GM12878 (cell line): Measurements from ENCODE around the gene MTRR. TPM values are rescaled to one million over a fixed set of nuclear protein-coding genes. Genes with fewer than 3 reads are reported as not detected.

ENCODE experiments used
- BCL11A ChIP-seq: IDR thresholded peaks from 2 replicates; pipeline ENCODE4 v1.6.1; 2011; ENCODE audit warnings: low read depth, low read length
- BHLHE40 ChIP-seq, 2 experiments: fragments of 450-650 bp in 1 of 2; IDR thresholded peaks; 2 replicates each; pipeline ENCODE4 v1.6.1; 2011 to 2017; ENCODE audit warnings: low read depth in 2 of 2, borderline replicate concordance in 1 of 2, improper control_type of control experiment in 1 of 2, low read length in 1 of 2, mild to moderate bottlenecking in 1 of 2
- CBFB ChIP-seq: IDR thresholded peaks from 2 replicates; pipeline ENCODE4 v1.6.1; 2016; ENCODE audit warnings: antibody characterized with exemption, low read depth
- CBX5 ChIP-seq: sonication (generic); IDR thresholded peaks from 2 replicates; pipeline ENCODE4 v1.6.1; 2016; ENCODE audit warnings: low read depth, moderate library complexity, mild to moderate bottlenecking, inconsistent platforms
- CEBPB ChIP-seq, 2 experiments: fragments of 150-350 bp in 1 of 2; IDR thresholded peaks; 2 replicates each; pipeline ENCODE4 v1.6.1; 2012 to 2014; ENCODE audit warnings: low read depth in 2 of 2, low read length in 2 of 2, borderline replicate concordance in 1 of 2, inconsistent platforms in 1 of 2
- CREB1 ChIP-seq: IDR thresholded peaks from 2 replicates; pipeline ENCODE4 v1.6.1; 2012; ENCODE audit warnings: low read depth, mild to moderate bottlenecking, inconsistent platforms
- EED ChIP-seq: sonication (generic); IDR thresholded peaks from 2 replicates; pipeline ENCODE4 v1.6.1; 2016; ENCODE audit warnings: antibody characterized with exemption, low read depth
- GABPA ChIP-seq: IDR thresholded peaks from 2 replicates; pipeline ENCODE4 v1.6.1; 2014; ENCODE audit warnings: antibody characterized with exemption, low read depth, mild to moderate bottlenecking, inconsistent platforms
- IKZF2 ChIP-seq, 2 experiments: fragments of 450-650 bp; IDR thresholded peaks; 2 replicates each; pipeline ENCODE4 v1.6.1; 2017; ENCODE audit warnings: mild to moderate bottlenecking in 2 of 2, moderate library complexity in 2 of 2
- IRF4 ChIP-seq: IDR thresholded peaks from 2 replicates; pipeline ENCODE4 v1.6.1; 2011; ENCODE audit warnings: low read depth, low read length
- JUND ChIP-seq: IDR thresholded peaks from 2 replicates; pipeline ENCODE4 v1.6.1; 2012; ENCODE audit warnings: low read depth, mild to moderate bottlenecking, low read length, improper control_type of control experiment, moderate library complexity
- MEF2A ChIP-seq: IDR thresholded peaks from 2 replicates; pipeline ENCODE4 v1.6.1; 2011; ENCODE audit warnings: low read depth, mild to moderate bottlenecking, low read length, moderate library complexity; ENCODE audit not compliant: insufficient read depth
- MTA3 ChIP-seq: IDR thresholded peaks from 2 replicates; pipeline ENCODE4 v1.6.1; 2012; ENCODE audit warnings: low read length, inconsistent platforms, borderline replicate concordance
- NFIC ChIP-seq: IDR thresholded peaks from 2 replicates; pipeline ENCODE4 v1.6.1; 2012; ENCODE audit warnings: low read depth, mild to moderate bottlenecking, inconsistent platforms, low read length, moderate library complexity
- NFXL1 ChIP-seq: fragments of 450-650 bp; IDR thresholded peaks from 2 replicates; pipeline ENCODE4 v1.6.1; 2017; ENCODE audit warnings: antibody characterized with exemption, mild to moderate bottlenecking, borderline replicate concordance
- NR2F1 ChIP-seq: fragments of 450-650 bp; conservative IDR thresholded peaks from 2 replicates; pipeline ENCODE4 v1.6.1; 2017; ENCODE audit warnings: mild to moderate bottlenecking
- PAX5 ChIP-seq: IDR thresholded peaks from 2 replicates; pipeline ENCODE4 v1.6.1; 2011; ENCODE audit warnings: low read depth, low read length, borderline replicate concordance
- PML ChIP-seq: IDR thresholded peaks from 2 replicates; pipeline ENCODE4 v1.6.1; 2012; ENCODE audit warnings: low read length, inconsistent platforms
- RELA ChIP-seq: fragments of 450-650 bp; IDR thresholded peaks from 2 replicates; pipeline ENCODE4 v1.8.0; 2014; ENCODE audit warnings: borderline replicate concordance; ENCODE audit not compliant: partially characterized antibody
- RUNX3 ChIP-seq: IDR thresholded peaks from 2 replicates; pipeline ENCODE4 v1.6.1; 2012; ENCODE audit warnings: low read length, inconsistent platforms
- polyA plus RNA-seq, 11 experiments: library from polyadenylated mRNA; depleted of rRNA in 4 of 11; unstranded in 6 of 11; stranded (reverse) in 5 of 11; fragments of >200 nt; fragmentation: Nextera tagmentation in 4 of 11; fragmentation: Illumina TruSeq in 1 of 11; extraction: Ambion mirVana in 4 of 11; extraction: Trizol in 1 of 11; gene quantifications; 1 replicate in 1 of 11; 2 replicates in 10 of 11; pipeline versions ENCODE4 v1.2.1 to v1.2.3, GENCODE V29; 2011 to 2016; ENCODE audit warnings: inconsistent platforms in 2 of 11, missing spikeins in 2 of 11, low read depth in 1 of 11
- total RNA-seq, 4 experiments: library from RNA; depleted of rRNA in 3 of 4; stranded (reverse); fragments of >200 nt in 3 of 4; fragmentation: Illumina TruSeq in 1 of 4; extraction: Trizol in 1 of 4; gene quantifications; 2 replicates each; pipeline versions ENCODE4 v1.2.1 to v1.2.3, GENCODE V29; 2013 to 2021
- TF ChIP-seq, protein P1 (sequence below): fragments of 150-350 bp; IDR thresholded peaks from 2 replicates; pipeline ENCODE4 v1.6.1; 2016; ENCODE audit warnings: low read depth, low read length
- TF ChIP-seq, protein P2 (sequence below): fragments of 450-650 bp; IDR thresholded peaks from 2 replicates; pipeline ENCODE4 v1.6.1; 2014; ENCODE audit warnings: mild to moderate bottlenecking
- TF ChIP-seq, protein P3 (sequence below): fragments of 450-650 bp; IDR thresholded peaks from 2 replicates; pipeline ENCODE4 v1.6.1; 2017; ENCODE audit warnings: mild to moderate bottlenecking
- TF ChIP-seq, protein P4 (sequence below): fragments of 450-650 bp; IDR thresholded peaks from 2 replicates; pipeline ENCODE4 v1.6.1; 2016; ENCODE audit warnings: mild to moderate bottlenecking

MTRR gene
- total and polyA plus RNA-seq, 10 of the 15 experiments (the other 5 are each of a cell fraction or from before 2014, with no cell fraction given) = 13.8 to 76.9 (median 38.0) TPM

DNA sequence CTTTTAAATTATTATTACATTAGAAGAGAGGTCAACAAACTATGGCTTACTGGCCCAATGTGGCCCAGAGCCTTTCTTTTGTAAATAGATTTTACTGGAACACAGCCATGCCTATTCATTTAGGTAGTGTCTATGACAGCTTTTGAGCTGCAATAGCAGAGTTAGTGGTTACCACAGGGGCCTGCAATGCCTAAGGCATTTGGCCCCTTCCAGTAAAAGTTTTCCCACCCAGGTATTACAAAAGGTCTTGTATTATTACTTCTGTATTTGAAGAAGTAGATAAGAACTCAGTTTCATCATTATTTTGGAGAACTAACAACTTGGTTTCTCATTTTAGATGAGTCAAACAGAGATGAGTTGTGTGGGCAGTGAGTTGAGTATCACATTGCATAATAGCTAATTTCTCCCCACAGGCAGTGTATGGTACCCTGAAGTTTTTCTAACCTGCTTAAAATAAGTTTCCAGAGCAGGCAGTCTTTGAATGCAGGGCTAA is 9.5 kb downstream of the MTRR start (continued):
- no peak for TF ChIP-seq NFXL1
- TF ChIP-seq, protein P1, sequence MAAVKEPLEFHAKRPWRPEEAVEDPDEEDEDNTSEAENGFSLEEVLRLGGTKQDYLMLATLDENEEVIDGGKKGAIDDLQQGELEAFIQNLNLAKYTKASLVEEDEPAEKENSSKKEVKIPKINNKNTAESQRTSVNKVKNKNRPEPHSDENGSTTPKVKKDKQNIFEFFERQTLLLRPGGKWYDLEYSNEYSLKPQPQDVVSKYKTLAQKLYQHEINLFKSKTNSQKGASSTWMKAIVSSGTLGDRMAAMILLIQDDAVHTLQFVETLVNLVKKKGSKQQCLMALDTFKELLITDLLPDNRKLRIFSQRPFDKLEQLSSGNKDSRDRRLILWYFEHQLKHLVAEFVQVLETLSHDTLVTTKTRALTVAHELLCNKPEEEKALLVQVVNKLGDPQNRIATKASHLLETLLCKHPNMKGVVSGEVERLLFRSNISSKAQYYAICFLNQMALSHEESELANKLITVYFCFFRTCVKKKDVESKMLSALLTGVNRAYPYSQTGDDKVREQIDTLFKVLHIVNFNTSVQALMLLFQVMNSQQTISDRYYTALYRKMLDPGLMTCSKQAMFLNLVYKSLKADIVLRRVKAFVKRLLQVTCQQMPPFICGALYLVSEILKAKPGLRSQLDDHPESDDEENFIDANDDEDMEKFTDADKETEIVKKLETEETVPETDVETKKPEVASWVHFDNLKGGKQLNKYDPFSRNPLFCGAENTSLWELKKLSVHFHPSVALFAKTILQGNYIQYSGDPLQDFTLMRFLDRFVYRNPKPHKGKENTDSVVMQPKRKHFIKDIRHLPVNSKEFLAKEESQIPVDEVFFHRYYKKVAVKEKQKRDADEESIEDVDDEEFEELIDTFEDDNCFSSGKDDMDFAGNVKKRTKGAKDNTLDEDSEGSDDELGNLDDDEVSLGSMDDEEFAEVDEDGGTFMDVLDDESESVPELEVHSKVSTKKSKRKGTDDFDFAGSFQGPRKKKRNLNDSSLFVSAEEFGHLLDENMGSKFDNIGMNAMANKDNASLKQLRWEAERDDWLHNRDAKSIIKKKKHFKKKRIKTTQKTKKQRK = no peak
- peak; percentile 65; the same call in 1 of the 2 replicates for TF ChIP-seq CBX5
- TF ChIP-seq, protein P2, sequence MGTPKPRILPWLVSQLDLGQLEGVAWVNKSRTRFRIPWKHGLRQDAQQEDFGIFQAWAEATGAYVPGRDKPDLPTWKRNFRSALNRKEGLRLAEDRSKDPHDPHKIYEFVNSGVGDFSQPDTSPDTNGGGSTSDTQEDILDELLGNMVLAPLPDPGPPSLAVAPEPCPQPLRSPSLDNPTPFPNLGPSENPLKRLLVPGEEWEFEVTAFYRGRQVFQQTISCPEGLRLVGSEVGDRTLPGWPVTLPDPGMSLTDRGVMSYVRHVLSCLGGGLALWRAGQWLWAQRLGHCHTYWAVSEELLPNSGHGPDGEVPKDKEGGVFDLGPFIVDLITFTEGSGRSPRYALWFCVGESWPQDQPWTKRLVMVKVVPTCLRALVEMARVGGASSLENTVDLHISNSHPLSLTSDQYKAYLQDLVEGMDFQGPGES = no peak
- TF ChIP-seq JUND = peak; percentile 76; the same call in 1 of the 2 replicates
- peak; percentile 83 to 89; a peak in 3 of 4 replicates for TF ChIP-seq CEBPB (IDR thresholded peaks at IDR 0.05; ENCODE audit: borderline replicate concordance in 1 of 2, low read depth in 2 of 2, low read length in 2 of 2)
- TF ChIP-seq RELA = no peak
- peak; percentile 48; the same call in 1 of the 2 replicates for TF ChIP-seq GABPA
- peak; percentile 50 for TF ChIP-seq EED
- peak; percentile 69; the same call in 1 of the 2 replicates for TF ChIP-seq PML
- TF ChIP-seq CREB1 = 0 out of 2 replicates have a peak, but pooled peaks have one; percentile 31
- peak; percentile 48; the same call in 1 of the 2 replicates for TF ChIP-seq PAX5
- peak in 1 of 2 experiments; percentile 5; a peak in 1 of 4 replicates for TF ChIP-seq BHLHE40 (IDR thresholded peaks at IDR 0.05; ENCODE audit: borderline replicate concordance in 1 of 2, low read depth in 2 of 2, low read length in 1 of 2)
- TF ChIP-seq RUNX3 = peak; percentile 92
- TF ChIP-seq NR2F1 = peak; percentile 63; the same call in 1 of the 2 replicates
- peak; percentile 88; the same call in 1 of the 2 replicates for TF ChIP-seq MTA3
- peak; percentile 62 to 63; a peak in 3 of 4 replicates for TF ChIP-seq IKZF2 (IDR thresholded peaks at IDR 0.05)
- TF ChIP-seq BCL11A = peak; percentile 81
- TF ChIP-seq, protein P3, sequence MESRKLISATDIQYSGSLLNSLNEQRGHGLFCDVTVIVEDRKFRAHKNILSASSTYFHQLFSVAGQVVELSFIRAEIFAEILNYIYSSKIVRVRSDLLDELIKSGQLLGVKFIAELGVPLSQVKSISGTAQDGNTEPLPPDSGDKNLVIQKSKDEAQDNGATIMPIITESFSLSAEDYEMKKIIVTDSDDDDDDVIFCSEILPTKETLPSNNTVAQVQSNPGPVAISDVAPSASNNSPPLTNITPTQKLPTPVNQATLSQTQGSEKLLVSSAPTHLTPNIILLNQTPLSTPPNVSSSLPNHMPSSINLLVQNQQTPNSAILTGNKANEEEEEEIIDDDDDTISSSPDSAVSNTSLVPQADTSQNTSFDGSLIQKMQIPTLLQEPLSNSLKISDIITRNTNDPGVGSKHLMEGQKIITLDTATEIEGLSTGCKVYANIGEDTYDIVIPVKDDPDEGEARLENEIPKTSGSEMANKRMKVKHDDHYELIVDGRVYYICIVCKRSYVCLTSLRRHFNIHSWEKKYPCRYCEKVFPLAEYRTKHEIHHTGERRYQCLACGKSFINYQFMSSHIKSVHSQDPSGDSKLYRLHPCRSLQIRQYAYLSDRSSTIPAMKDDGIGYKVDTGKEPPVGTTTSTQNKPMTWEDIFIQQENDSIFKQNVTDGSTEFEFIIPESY = no peak
- TF ChIP-seq MEF2A = peak; percentile 59; the same call in 1 of the 2 replicates
- TF ChIP-seq CBFB = 0 out of 2 replicates have a peak, but pooled peaks have one; percentile 52
- peak; percentile 94 for TF ChIP-seq IRF4
- TF ChIP-seq, protein P4, sequence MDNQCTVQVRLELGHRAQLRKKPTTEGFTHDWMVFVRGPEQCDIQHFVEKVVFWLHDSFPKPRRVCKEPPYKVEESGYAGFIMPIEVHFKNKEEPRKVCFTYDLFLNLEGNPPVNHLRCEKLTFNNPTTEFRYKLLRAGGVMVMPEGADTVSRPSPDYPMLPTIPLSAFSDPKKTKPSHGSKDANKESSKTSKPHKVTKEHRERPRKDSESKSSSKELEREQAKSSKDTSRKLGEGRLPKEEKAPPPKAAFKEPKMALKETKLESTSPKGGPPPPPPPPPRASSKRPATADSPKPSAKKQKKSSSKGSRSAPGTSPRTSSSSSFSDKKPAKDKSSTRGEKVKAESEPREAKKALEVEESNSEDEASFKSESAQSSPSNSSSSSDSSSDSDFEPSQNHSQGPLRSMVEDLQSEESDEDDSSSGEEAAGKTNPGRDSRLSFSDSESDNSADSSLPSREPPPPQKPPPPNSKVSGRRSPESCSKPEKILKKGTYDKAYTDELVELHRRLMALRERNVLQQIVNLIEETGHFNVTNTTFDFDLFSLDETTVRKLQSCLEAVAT = no peak
- TF ChIP-seq NFIC = peak; percentile 93
